CD4-positive, alpha-beta T cell (primary cell): ENCODE data around the gene STK32B. TPM values are rescaled to one million over a fixed set of nuclear protein-coding genes. Genes with fewer than 3 reads are reported as not detected.
"Not testable (repeated sequence)": the region's sequence is repeated elsewhere in the genome, so short reads cannot be mapped to it uniquely, and the experiment has no call there.

Experiments used
- ATAC-seq: fragments of 200-7000 bp; cut with Tn5 transposase; one replicate; pipeline ENCODE4 v1.10.0; 2022; ENCODE audit warnings: mild to moderate bottlenecking; ENCODE audit not compliant: poor library complexity
- CTCF ChIA-PET: fragments of 350-600 bp; sonication (Branson Sonifier 250); formaldehyde crosslinking; loops from one replicate; lab custom pipeline; 2021; ENCODE audit warnings: antibody characterized with exemption, inconsistent platforms; lab: Charles Lee
- POLR2A ChIA-PET: fragments of 350-600 bp; sonication (Branson Sonifier 250); formaldehyde crosslinking; loops from one replicate; lab custom pipeline; 2021; ENCODE audit warnings: antibody characterized with exemption, inconsistent platforms; lab: Charles Lee
- DNase-seq, 14 experiments: peaks; one replicate each; pipeline ENCODE4 v3.0.0-alpha.2; 2013 to 2020; ENCODE audit warnings: mixed read lengths in 2 of 14
- H3K27ac ChIP-seq, 2 donors: one replicate each; pipeline versions ENCODE4 v1.5.1 to v1.7.0; 2013; ENCODE audit warnings: low read length in 2 of 2, low read depth in 1 of 2, mild to moderate bottlenecking in 1 of 2
- H3K27me3 ChIP-seq, 2 experiments: 1 replicate in 1 of 2; 2 replicates in 1 of 2; pipeline versions ENCODE4 v1.6.1 to v1.7.0; 2013; ENCODE audit warnings: low read length in 2 of 2, control low read depth in 1 of 2, mild to moderate bottlenecking in 1 of 2, moderate library complexity in 1 of 2; ENCODE audit not compliant: insufficient read depth in 2 of 2, control insufficient read depth in 1 of 2
- H3K36me3 ChIP-seq: one replicate; pipeline ENCODE4 v1.6.1; 2013; ENCODE audit warnings: low read length, control low read depth; ENCODE audit not compliant: insufficient read depth
- H3K4me1 ChIP-seq: one replicate; pipeline ENCODE4 v1.6.1; 2013; ENCODE audit warnings: low read length, control low read depth; ENCODE audit not compliant: insufficient read depth
- H3K4me3 ChIP-seq: one replicate; pipeline ENCODE4 v1.5.1; 2013; ENCODE audit warnings: mild to moderate bottlenecking, low read length, moderate library complexity
- H3K9me3 ChIP-seq, 2 experiments: 1 replicate in 1 of 2; 2 replicates in 1 of 2; pipeline versions ENCODE4 v1.6.1 to v1.7.0; 2013; ENCODE audit warnings: low read length in 2 of 2, mild to moderate bottlenecking in 2 of 2, control low read depth in 1 of 2, moderate library complexity in 1 of 2; ENCODE audit not compliant: control insufficient read depth in 1 of 2, insufficient read depth in 1 of 2
- H3K27ac Mint-ChIP-seq: one replicate; pipeline ENCODE4 v1.8.0; 2020; ENCODE audit warnings: mixed read lengths
- H3K27me3 Mint-ChIP-seq: one replicate; pipeline ENCODE4 v1.8.0; 2021; ENCODE audit warnings: mixed read lengths
- H3K36me3 Mint-ChIP-seq: one replicate; pipeline ENCODE4 v1.8.0; 2021; ENCODE audit warnings: low read depth, mixed read lengths
- H3K4me1 Mint-ChIP-seq: one replicate; pipeline ENCODE4 v1.8.0; 2021; ENCODE audit warnings: low read depth, mixed read lengths
- H3K4me3 Mint-ChIP-seq: one replicate; pipeline ENCODE4 v1.8.0; 2020; ENCODE audit warnings: mild to moderate bottlenecking, mixed read lengths
- H3K9me3 Mint-ChIP-seq: one replicate; pipeline ENCODE4 v1.8.0; 2020; ENCODE audit warnings: mixed read lengths
- CTCF ChIP-seq: fragments of 200-600 bp; IDR thresholded peaks from one replicate; pipeline ENCODE4 v1.8.0; 2022; ENCODE audit warnings: antibody characterized with exemption, mild to moderate bottlenecking
- intact Hi-C, 2 experiments: fragments of 100-400 bp; cut with DNase I in 1 of 2; cut with micrococcal nuclease in 1 of 2; formaldehyde crosslinking; loops; one replicate each; pipeline versions ENCODE4 v1.15.1 to v1.9.0; 2023 to 2025; cut with DNase I, micrococcal nuclease
- total RNA-seq, 174 experiments: library from RNA in 2 of 174; stranded (reverse) in 2 of 174; gene quantifications; one replicate each; pipeline ENCODE4 v1.2.3 and lab custom pipeline; 2021 to 2026

The STK32B gene
- total RNA-seq, 2 experiments from 2014 or later: not detected

- ChIA-PET CTCF (no interaction called here), POLR2A (no interaction called here)
- H3K27me3 ChIP-seq: no peaks in the 10 kb centered on the region
- H3K9me3 ChIP-seq: peaks cover 0 to 2% of the 10 kb centered on the region in 2 experiments
- Mint-ChIP-seq H3K9me3 (no peaks in the 10 kb centered on the region), H3K27ac (no peak overlapping the region), H3K36me3 (no peaks in the 10 kb centered on the region), H3K4me1 (no peaks in the 10 kb centered on the region), H3K4me3 (no peak overlapping the region), H3K27me3 (no peaks in the 10 kb centered on the region)
- ATAC-seq (no peak), DNase-seq (no peak)
- no peak overlapping the region for H3K27ac ChIP-seq
- no peaks in the 10 kb centered on the region for H3K4me1 ChIP-seq
- no peak for TF ChIP-seq CTCF
- no peaks in the 10 kb centered on the region for H3K36me3 ChIP-seq
- intact Hi-C loops: no loop called here
- H3K4me3 ChIP-seq: no peak overlapping the region
Measured at GRCh38 chr4:5165420-5166369, 114.4 kb downstream of the STK32B start.

- H3K36me3 Mint-ChIP-seq: no peaks in the 10 kb centered on the region
- H3K4me3 Mint-ChIP-seq: no peak overlapping the region
- ATAC-seq (no peak), DNase-seq (no peak)
- CTCF ChIA-PET: no interaction called here
- POLR2A ChIA-PET: no interaction called here
- TF ChIP-seq CTCF: no peak
- intact Hi-C loops: no loop called here
- Histone ChIP-seq H3K36me3 (no peaks in the 10 kb centered on the region), H3K27ac (no peak overlapping the region), H3K27me3 (no peaks in the 10 kb centered on the region), H3K4me3 (no peak overlapping the region), H3K4me1 (no peaks in the 10 kb centered on the region), H3K9me3 (no peaks in the 10 kb centered on the region)
- no peaks in the 10 kb centered on the region for H3K9me3 Mint-ChIP-seq
- no peaks in the 10 kb centered on the region for H3K27me3 Mint-ChIP-seq
- H3K27ac Mint-ChIP-seq: no peak overlapping the region
- no peaks in the 10 kb centered on the region for H3K4me1 Mint-ChIP-seq
Measured at GRCh38 chr4:5166377-5166776, 115.1 kb downstream of the STK32B start.

- Histone ChIP-seq H3K4me1 (no peaks in the 10 kb centered on the region), H3K27ac (no peak overlapping the region), H3K4me3 (no peak overlapping the region), H3K27me3 (no peaks in the 10 kb centered on the region), H3K9me3 (no peaks in the 10 kb centered on the region), H3K36me3 (no peaks in the 10 kb centered on the region)
- Mint-ChIP-seq H3K4me1 (no peaks in the 10 kb centered on the region), H3K4me3 (no peak overlapping the region), H3K27me3 (no peaks in the 10 kb centered on the region), H3K27ac (no peak overlapping the region), H3K9me3 (no peaks in the 10 kb centered on the region), H3K36me3 (no peaks in the 10 kb centered on the region)
- ChIA-PET CTCF (no interaction called here), POLR2A (no interaction called here)
- no peak for ATAC-seq
- DNase-seq: no peak
- intact Hi-C loops: no loop called here
- no peak for TF ChIP-seq CTCF
Measured at GRCh38 chr4:5168891-5169290, 117.6 kb downstream of the STK32B start.

- H3K27me3 Mint-ChIP-seq, H3K27ac ChIP-seq, H3K4me3 ChIP-seq, DNase-seq, H3K36me3 Mint-ChIP-seq, CTCF ChIA-PET, H3K4me1 Mint-ChIP-seq, H3K9me3 Mint-ChIP-seq, intact Hi-C loops, H3K4me1 ChIP-seq, H3K4me3 Mint-ChIP-seq, H3K36me3 ChIP-seq, ATAC-seq, H3K27me3 ChIP-seq, POLR2A ChIA-PET, H3K27ac Mint-ChIP-seq, H3K9me3 ChIP-seq: not testable (repeated sequence)
Measured at GRCh38 chr4:5175836-5176235, 124.6 kb downstream of the STK32B start.
